Muscle of arm (tissue), 12 donors: ENCODE results near the gene COQ10B. TPM values are rescaled to one million over a fixed set of nuclear protein-coding genes. Genes with fewer than 3 reads are reported as not detected.
"Not testable (repeated sequence)": the region's sequence is repeated elsewhere in the genome, so short reads cannot be mapped to it uniquely, and the experiment has no call there.

ENCODE experiments used
- DNase-seq: peaks from one replicate; pipeline ENCODE4 v3.0.0-alpha.2; 2013
- polyA plus RNA-seq, 12 donors: library from polyadenylated mRNA; unstranded; fragments of 120-200 nt; gene quantifications; one replicate each; pipeline ENCODE4 v1.2.1, GENCODE V29; 2013; ENCODE audit not compliant: insufficient read length in 12 of 12

COQ10B gene
- polyA plus RNA-seq, 12 donors = 4.7 to 261 (median 13.5) TPM

GRCh38 chr2:197445746-197446145 lies 7.6 kb upstream of the COQ10B start:
- no peak for DNase-seq

- DNase-seq = no peak
Observed at GRCh38 chr2:197446844-197447243, 6.5 kb upstream of the COQ10B start.

GRCh38 chr2:197450465-197450864 lies 2.9 kb upstream of the COQ10B start:
- no peak for DNase-seq

GRCh38 chr2:197450935-197451358 lies 2.4 kb upstream of the COQ10B start:
- DNase-seq = not testable (repeated sequence)

GRCh38 chr2:197452754-197453122 lies 614 bp upstream of the COQ10B start:
- DNase-seq = no peak

- DNase-seq = no peak
Observed at GRCh38 chr2:197453914-197454398, 604 bp downstream of the COQ10B start.

- no peak for DNase-seq
Observed at GRCh38 chr2:197454923-197455322, 1.6 kb downstream of the COQ10B start.

- no peak for DNase-seq
Observed at GRCh38 chr2:197455428-197455827, 2.1 kb downstream of the COQ10B start.

GRCh38 chr2:197460649-197461048 lies 7.3 kb downstream of the COQ10B start:
- DNase-seq = no peak

- no peak for DNase-seq
Observed at GRCh38 chr2:197461057-197461456, 7.7 kb downstream of the COQ10B start.

- DNase-seq = no peak
Observed at GRCh38 chr2:197464175-197464574, 10.8 kb downstream of the COQ10B start.

- no peak for DNase-seq
Observed at GRCh38 chr2:197472166-197472565, 18.8 kb downstream of the COQ10B start.

GRCh38 chr2:197477797-197478196 lies 24.4 kb downstream of the COQ10B start:
- no peak for DNase-seq

- no peak for DNase-seq
Observed at GRCh38 chr2:197480165-197481036, 27.0 kb downstream of the COQ10B start.

- not testable (repeated sequence) for DNase-seq
Observed at GRCh38 chr2:197484248-197484647, 30.9 kb downstream of the COQ10B start.

GRCh38 chr2:197486175-197486574 lies 32.8 kb downstream of the COQ10B start:
- no peak for DNase-seq

- DNase-seq = no peak
Observed at GRCh38 chr2:197487385-197487784, 34.0 kb downstream of the COQ10B start.

- DNase-seq = no peak
Observed at GRCh38 chr2:197495433-197496134, 42.2 kb downstream of the COQ10B start.

- DNase-seq = no peak
Observed at GRCh38 chr2:197496695-197497094, 43.3 kb downstream of the COQ10B start.

- DNase-seq = no peak
Observed at GRCh38 chr2:197497326-197497725, 44.0 kb downstream of the COQ10B start.

GRCh38 chr2:197498235-197498936 lies 45.0 kb downstream of the COQ10B start:
- DNase-seq = no peak

GRCh38 chr2:197498937-197499593 lies 45.7 kb downstream of the COQ10B start:
- peak; percentile 53 for DNase-seq
